Activated naive CD8-positive, alpha-beta T cell (primary cell): Measurements from ENCODE around the gene CDC25B.
"Not testable (repeated sequence)": the region's sequence is repeated elsewhere in the genome, so short reads cannot be mapped to it uniquely, and the experiment has no call there.

Experiments
- H3K27ac Mint-ChIP-seq: one replicate; pipeline ENCODE4 v1.8.0; 2021; ENCODE audit warnings: mixed read lengths
- H3K27me3 Mint-ChIP-seq: one replicate; pipeline ENCODE4 v1.8.0; 2021; ENCODE audit warnings: mixed read lengths
- H3K36me3 Mint-ChIP-seq: one replicate; pipeline ENCODE4 v1.8.0; 2021; ENCODE audit warnings: mixed read lengths
- H3K4me1 Mint-ChIP-seq: one replicate; pipeline ENCODE4 v1.8.0; 2021; ENCODE audit warnings: low read depth, mixed read lengths
- H3K4me3 Mint-ChIP-seq: one replicate; pipeline ENCODE4 v1.8.0; 2021; ENCODE audit warnings: mild to moderate bottlenecking, mixed read lengths
- H3K9me3 Mint-ChIP-seq: one replicate; pipeline ENCODE4 v1.8.0; 2021; ENCODE audit warnings: low read depth, mixed read lengths

Gene CDC25B

GRCh38 chr20:3843490-3843889 is 47.4 kb downstream of the CDC25B start:
- no peak overlapping the region for H3K4me3 Mint-ChIP-seq
- H3K4me1 Mint-ChIP-seq: peaks cover 8% of the 10 kb centered on the region
- H3K27ac Mint-ChIP-seq: no peak overlapping the region

GRCh38 chr20:3843990-3844619 is 48.0 kb downstream of the CDC25B start:
- H3K36me3 Mint-ChIP-seq, H3K9me3 Mint-ChIP-seq, H3K27me3 Mint-ChIP-seq, H3K27ac Mint-ChIP-seq, H3K4me3 Mint-ChIP-seq: not testable (repeated sequence)
- peaks cover 14% of the 10 kb centered on the region for H3K4me1 Mint-ChIP-seq

More at GRCh38 chr20:3843490-3843889, 47.4 kb downstream of the CDC25B start:
- H3K27me3 Mint-ChIP-seq: no peaks in the 10 kb centered on the region
- H3K9me3 Mint-ChIP-seq: no peaks in the 10 kb centered on the region
- no peaks in the 10 kb centered on the region for H3K36me3 Mint-ChIP-seq

GRCh38 chr20:3846378-3846739 is 50.2 kb downstream of the CDC25B start:
- H3K4me3 Mint-ChIP-seq: peak overlapping the region; percentile 89
- H3K9me3 Mint-ChIP-seq: no peaks in the 10 kb centered on the region
- H3K27ac Mint-ChIP-seq: peak overlapping the region; percentile 75
- no peaks in the 10 kb centered on the region for H3K27me3 Mint-ChIP-seq
- H3K36me3 Mint-ChIP-seq: no peaks in the 10 kb centered on the region
- peaks cover 18% of the 10 kb centered on the region for H3K4me1 Mint-ChIP-seq

GRCh38 chr20:3846740-3847428 is 50.8 kb downstream of the CDC25B start, which contains the start of gene MAVS:
Gene MAVS, plus strand, starts transcription at chr20:3846834. Its CDS starts 7,791 bp downstream, at chr20:3854625.
- peak within 1 kb of the TSS; percentile 89 for H3K4me3 Mint-ChIP-seq
- H3K4me1 Mint-ChIP-seq: peaks cover 18% of the 10 kb centered on the region
- H3K36me3 Mint-ChIP-seq: no peaks in the 10 kb centered on the region
- H3K27ac Mint-ChIP-seq: peak within 1 kb of the TSS; percentile 75
- no peaks in the 10 kb centered on the region for H3K9me3 Mint-ChIP-seq
- no peaks in the 10 kb centered on the region for H3K27me3 Mint-ChIP-seq

- Mint-ChIP-seq H3K9me3 (no peaks in the 10 kb centered on the region), H3K36me3 (no peaks in the 10 kb centered on the region), H3K4me3 (peak overlapping the region; percentile 89), H3K4me1 (peaks cover 19% of the 10 kb centered on the region), H3K27me3 (no peaks in the 10 kb centered on the region), H3K27ac (peak overlapping the region; percentile 75)
Measured at GRCh38 chr20:3847429-3847940, 51.4 kb downstream of the CDC25B start.

- H3K27me3 Mint-ChIP-seq: no peaks in the 10 kb centered on the region
- H3K4me1 Mint-ChIP-seq: peaks cover 19% of the 10 kb centered on the region
- peak overlapping the region; percentile 78 for H3K27ac Mint-ChIP-seq
- peak overlapping the region; percentile 89 for H3K4me3 Mint-ChIP-seq
- H3K36me3 Mint-ChIP-seq: no peaks in the 10 kb centered on the region
- H3K9me3 Mint-ChIP-seq: no peaks in the 10 kb centered on the region
Measured at GRCh38 chr20:3848565-3848964, 52.5 kb downstream of the CDC25B start.

GRCh38 chr20:3854462-3854871 is 58.4 kb downstream of the CDC25B start:
- peaks cover 2% of the 10 kb centered on the region for H3K36me3 Mint-ChIP-seq
- no peak overlapping the region for H3K27ac Mint-ChIP-seq
- no peaks in the 10 kb centered on the region for H3K27me3 Mint-ChIP-seq
- no peak overlapping the region for H3K4me3 Mint-ChIP-seq
- H3K9me3 Mint-ChIP-seq: no peaks in the 10 kb centered on the region
- H3K4me1 Mint-ChIP-seq: peaks cover 11% of the 10 kb centered on the region
